Right renal cortex interstitium (tissue), 3 donors: ENCODE measurements around the gene COMMD8. TPM values are rescaled to one million over a fixed set of nuclear protein-coding genes. Genes with fewer than 3 reads are reported as not detected.

Experiments used
- polyA plus RNA-seq, 3 donors: library from polyadenylated mRNA; unstranded; fragments of 120-200 nt; gene quantifications; one replicate each; pipeline ENCODE4 v1.2.1, GENCODE V29; 2013; ENCODE audit not compliant: insufficient read length in 3 of 3

Gene COMMD8
- polyA plus RNA-seq, 3 donors, result 42.7 to 47.5 (median 43.2) TPM

Other genes starting within 250 kb of the COMMD8 start
- 10 to 100 TPM; 46.1 to 50.3 (median 49.6) TPM for gene ATP10D, start 21.6 kb upstream of the COMMD8 start, polyA plus RNA-seq